RWPE2 (cell line): ENCODE measurements around the gene MGAT5B.

ENCODE experiments used
- ATAC-seq: fragments of 200-7000 bp; cut with Tn5 transposase; 3 replicates; pipeline ENCODE4 v1.9.1; 2021; ENCODE audit warnings: low read depth
- DNase-seq: peaks from one replicate; pipeline ENCODE4 v3.0.0-alpha.2; 2020; ENCODE audit warnings: low spot score
- H3K27ac ChIP-seq: fragments of 450-650 bp; 2 replicates; pipeline ENCODE4 v1.5.1; 2017; ENCODE audit warnings: mild to moderate bottlenecking; ENCODE audit not compliant: poor library complexity, severe bottlenecking
- H3K27me3 ChIP-seq: fragments of 250-450 bp; sonication (Bioruptor Pico); 2 replicates; pipeline ENCODE4 v1.5.1; 2021; ENCODE audit warnings: mild to moderate bottlenecking, moderate library complexity; ENCODE audit not compliant: insufficient read depth, poor library complexity, severe bottlenecking
- H3K36me3 ChIP-seq: fragments of 250-450 bp; sonication (Bioruptor Pico); 2 replicates; pipeline ENCODE4 v1.5.1; 2020; ENCODE audit warnings: low read depth, mild to moderate bottlenecking, moderate library complexity
- H3K4me1 ChIP-seq: fragments of 250-450 bp; sonication (Bioruptor Pico); 2 replicates; pipeline ENCODE4 v1.5.1; 2021; ENCODE audit warnings: mild to moderate bottlenecking, moderate library complexity; ENCODE audit not compliant: insufficient read depth, poor library complexity, severe bottlenecking
- H3K4me3 ChIP-seq: fragments of 250-450 bp; sonication (Bioruptor Pico); 2 replicates; pipeline ENCODE4 v1.5.1; 2021; ENCODE audit warnings: mild to moderate bottlenecking, moderate library complexity; ENCODE audit not compliant: severe bottlenecking
- H3K9me3 ChIP-seq: fragments of 250-450 bp; sonication (Bioruptor Pico); 2 replicates; pipeline ENCODE4 v1.5.1; 2021; ENCODE audit warnings: mild to moderate bottlenecking, moderate library complexity; ENCODE audit not compliant: severe bottlenecking
- CTCF ChIP-seq: fragments of 450-650 bp; IDR thresholded peaks from one replicate; pipeline ENCODE4 v1.5.1; 2017; ENCODE audit warnings: mild to moderate bottlenecking, moderate library complexity; ENCODE audit not compliant: poor library complexity, severe bottlenecking

MGAT5B gene

GRCh38 chr17:76934561-76935320 is 66.5 kb downstream of the MGAT5B start:
- DNase-seq (no peak), ATAC-seq (no peak)
- H3K9me3 ChIP-seq, result no peaks in the 10 kb centered on the region
- H3K27ac ChIP-seq, result no peak overlapping the region
- no peak overlapping the region for H3K4me3 ChIP-seq
- H3K27me3 ChIP-seq, result no peaks in the 10 kb centered on the region
- TF ChIP-seq CTCF, result no peak
- peaks cover 2% of the 10 kb centered on the region for H3K4me1 ChIP-seq
- no peaks in the 10 kb centered on the region for H3K36me3 ChIP-seq

- H3K4me3 ChIP-seq, result no peak overlapping the region
- no peak overlapping the region for H3K27ac ChIP-seq
- peaks cover 2% of the 10 kb centered on the region for H3K4me1 ChIP-seq
- DNase-seq (no peak), ATAC-seq (peak; percentile 36; the same call in 1 of the 3 replicates)
- H3K36me3 ChIP-seq, result no peaks in the 10 kb centered on the region
- no peaks in the 10 kb centered on the region for H3K27me3 ChIP-seq
- no peak for TF ChIP-seq CTCF
- no peaks in the 10 kb centered on the region for H3K9me3 ChIP-seq
Observed at GRCh38 chr17:76935331-76935730, 67.1 kb downstream of the MGAT5B start.

- no peaks in the 10 kb centered on the region for H3K36me3 ChIP-seq
- no peak for DNase-seq
- no peaks in the 10 kb centered on the region for H3K27me3 ChIP-seq
- H3K4me3 ChIP-seq, result no peak overlapping the region
- no peaks in the 10 kb centered on the region for H3K9me3 ChIP-seq
- TF ChIP-seq CTCF, result no peak
- no peak overlapping the region for H3K27ac ChIP-seq
- ATAC-seq, result no peak
- peaks cover 2% of the 10 kb centered on the region for H3K4me1 ChIP-seq
Observed at GRCh38 chr17:76937238-76937637, 69.0 kb downstream of the MGAT5B start.

- ATAC-seq (no peak), DNase-seq (no peak)
- Histone ChIP-seq H3K27me3 (no peaks in the 10 kb centered on the region), H3K4me1 (peaks cover 2% of the 10 kb centered on the region), H3K27ac (no peak overlapping the region), H3K4me3 (no peak overlapping the region), H3K9me3 (no peaks in the 10 kb centered on the region), H3K36me3 (no peaks in the 10 kb centered on the region)
- TF ChIP-seq CTCF, result no peak
Observed at GRCh38 chr17:76938009-76938408, 69.8 kb downstream of the MGAT5B start.

GRCh38 chr17:76940295-76940694 is 72.1 kb downstream of the MGAT5B start:
- no peaks in the 10 kb centered on the region for H3K36me3 ChIP-seq
- H3K9me3 ChIP-seq, result no peaks in the 10 kb centered on the region
- peaks cover under 1% of the 10 kb centered on the region for H3K4me1 ChIP-seq
- ATAC-seq (no peak), DNase-seq (no peak)
- no peak overlapping the region for H3K27ac ChIP-seq
- no peak overlapping the region for H3K4me3 ChIP-seq
- H3K27me3 ChIP-seq, result no peaks in the 10 kb centered on the region
- no peak for TF ChIP-seq CTCF
